Lung microvascular endothelial cell (primary cell): ENCODE results near the gene MRPL48. TPM values are rescaled to one million over a fixed set of nuclear protein-coding genes. Genes with fewer than 3 reads are reported as not detected.

Experiments used
- DNase-seq, 2 donors: peaks; one replicate each; pipeline versions ENCODE4 v3.0.0 to v3.0.0-alpha.2; 2010; ENCODE audit warnings: low read depth in 2 of 2
- total RNA-seq: library from RNA; depleted of rRNA; stranded (reverse); fragments of >200 nt; gene quantifications from 2 replicates; pipeline ENCODE4 v1.2.1, GENCODE V29; 2014

MRPL48 gene
- total RNA-seq, 1 donor from 2014 or later = 26.0 TPM

DNA sequence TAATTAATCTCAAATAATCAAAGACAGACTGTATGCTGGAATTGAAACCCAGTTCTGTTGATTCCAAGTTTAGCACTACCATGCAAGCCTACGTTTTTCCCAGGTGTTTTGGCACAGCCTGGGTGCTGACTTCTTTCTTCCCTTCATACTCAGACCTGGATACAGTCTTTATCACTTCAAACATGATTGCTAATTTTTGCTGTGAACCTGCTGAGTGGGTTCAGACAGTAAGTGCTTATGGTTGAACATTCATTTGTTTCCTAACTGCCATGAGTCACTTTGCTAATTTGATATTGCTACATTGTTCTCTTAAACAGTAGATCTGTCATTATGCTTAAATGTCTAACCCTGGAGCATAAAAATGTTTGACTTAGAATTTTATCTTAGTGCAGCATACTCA lies 101.3 kb downstream of the MRPL48 start:
- peak in 1 of 2 donors; percentile 63 for DNase-seq

DNA sequence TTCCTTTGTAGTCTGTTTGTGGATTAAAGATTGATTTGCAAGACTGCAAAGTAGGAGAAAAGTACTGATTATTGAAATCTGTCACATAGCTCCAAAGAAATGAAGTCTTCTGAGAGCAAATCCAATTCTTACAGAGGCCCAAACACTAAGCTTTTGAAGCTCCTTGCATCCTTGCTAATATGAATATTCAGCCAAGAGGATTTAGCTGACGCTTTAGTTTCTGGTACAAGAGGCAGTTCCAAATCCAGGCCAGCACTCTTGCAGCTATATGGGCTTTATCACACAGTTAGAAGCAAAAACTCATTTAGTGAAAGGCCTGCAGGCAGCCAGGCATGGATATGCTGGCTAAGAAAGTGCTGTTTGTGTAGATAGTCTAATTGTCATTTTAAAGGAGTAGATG lies 101.9 kb downstream of the MRPL48 start:
- no peak for DNase-seq

DNA sequence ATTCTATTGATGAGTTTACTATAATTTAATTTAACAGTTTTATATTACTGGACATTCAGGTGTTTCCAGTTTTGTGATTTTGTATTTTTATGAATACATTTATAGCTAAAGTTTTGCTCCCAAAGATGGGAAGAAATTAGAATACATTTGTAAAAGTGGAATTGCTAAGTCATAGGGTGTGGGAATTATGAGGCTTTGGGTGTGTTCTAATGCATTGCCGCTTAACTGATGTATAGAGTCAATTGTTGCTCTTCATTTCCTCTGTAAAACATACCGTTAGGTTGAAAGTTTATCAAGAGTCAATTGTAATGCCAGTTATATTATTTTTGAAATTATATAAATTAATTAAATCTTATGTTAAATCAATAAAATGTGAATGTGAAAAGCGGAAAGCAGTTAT lies 105.4 kb downstream of the MRPL48 start:
- DNase-seq = no peak

DNA sequence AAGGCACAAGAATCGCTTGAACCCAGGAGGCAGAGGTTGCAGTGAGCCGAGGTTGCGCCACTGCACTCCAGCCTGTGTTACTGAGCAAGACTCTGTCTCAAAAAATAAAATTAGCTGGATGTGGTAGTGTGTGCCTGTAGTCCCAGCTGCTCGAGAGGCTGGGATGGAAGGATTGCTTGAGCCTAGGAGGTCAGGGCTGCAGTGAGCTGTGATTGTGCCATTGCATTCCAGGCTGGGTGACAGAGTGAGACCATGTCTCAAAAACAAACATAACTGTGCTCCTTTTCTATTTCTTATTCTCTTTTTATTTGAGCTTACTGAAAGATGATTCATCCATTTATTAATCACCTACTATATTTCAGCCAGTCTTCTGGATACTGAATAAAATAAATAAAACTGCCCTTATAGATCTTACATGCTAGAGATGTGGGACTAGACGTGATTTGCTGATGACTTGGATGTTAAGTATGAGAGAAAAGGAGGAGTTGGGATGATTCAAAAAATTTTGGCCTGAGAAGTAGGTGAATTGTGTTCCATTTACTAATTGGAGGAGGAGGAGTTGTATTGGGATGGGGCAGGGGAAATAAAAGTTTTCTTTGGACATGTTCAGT lies 107.2 kb downstream of the MRPL48 start:
- DNase-seq = no peak

DNA sequence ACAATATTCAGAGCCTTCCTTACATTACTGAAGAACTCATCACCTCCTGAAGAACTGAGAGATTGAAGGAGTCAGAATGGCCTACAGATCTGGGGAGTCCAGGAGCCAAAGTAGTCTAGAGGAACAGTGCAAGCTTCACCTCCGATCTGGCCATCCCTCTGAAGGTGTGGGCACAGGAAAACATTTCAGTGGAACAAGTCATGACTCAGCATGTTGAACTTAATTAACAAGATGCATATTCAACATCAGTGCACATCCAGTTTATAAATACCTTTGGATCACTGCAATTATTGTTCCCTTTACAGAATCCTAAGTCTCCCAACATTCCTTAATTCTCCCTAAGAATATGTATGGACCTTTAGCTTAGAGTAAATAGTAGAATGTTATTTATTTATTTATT lies 114.6 kb downstream of the MRPL48 start:
- no peak for DNase-seq

DNA sequence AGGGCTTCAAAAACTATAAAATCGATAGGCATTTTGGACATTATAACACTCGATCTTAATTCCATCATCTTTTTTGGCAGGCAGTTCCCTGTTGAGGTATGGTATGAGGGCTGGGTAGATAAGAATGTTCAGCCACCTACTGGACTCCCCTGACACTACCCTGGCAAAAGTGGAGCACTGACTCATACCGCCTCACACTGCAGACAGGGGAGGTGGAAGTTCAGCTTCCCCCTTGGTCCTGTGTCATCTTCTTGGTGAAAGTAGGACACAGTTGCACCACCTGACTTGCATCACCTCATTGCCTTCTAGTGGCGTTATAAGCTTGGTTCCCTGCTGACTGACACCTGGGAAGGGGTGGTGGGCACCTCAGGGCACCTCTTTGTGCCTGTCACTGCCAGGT lies 119.5 kb downstream of the MRPL48 start:
- peak in 1 of 2 donors; percentile 17 for DNase-seq

DNA sequence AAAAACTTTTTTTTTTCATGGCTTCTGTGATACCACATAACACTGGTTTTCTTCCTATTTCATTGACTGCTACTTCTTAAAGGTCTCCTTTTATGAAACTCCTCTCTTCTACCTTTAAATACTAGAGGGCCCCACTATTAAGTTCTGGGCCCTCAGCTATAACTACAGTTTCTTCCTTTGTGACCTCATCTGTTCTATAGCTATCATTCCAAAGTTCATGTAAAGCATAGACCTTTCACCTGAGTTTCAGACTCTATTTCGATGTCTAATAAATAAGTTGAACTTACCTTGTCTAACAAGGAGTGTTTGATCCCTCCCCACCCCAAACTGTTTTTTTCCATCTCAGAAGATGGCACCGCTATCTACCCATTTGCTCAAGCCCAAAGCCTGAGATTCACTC lies 124.4 kb downstream of the MRPL48 start:
- no peak for DNase-seq

DNA sequence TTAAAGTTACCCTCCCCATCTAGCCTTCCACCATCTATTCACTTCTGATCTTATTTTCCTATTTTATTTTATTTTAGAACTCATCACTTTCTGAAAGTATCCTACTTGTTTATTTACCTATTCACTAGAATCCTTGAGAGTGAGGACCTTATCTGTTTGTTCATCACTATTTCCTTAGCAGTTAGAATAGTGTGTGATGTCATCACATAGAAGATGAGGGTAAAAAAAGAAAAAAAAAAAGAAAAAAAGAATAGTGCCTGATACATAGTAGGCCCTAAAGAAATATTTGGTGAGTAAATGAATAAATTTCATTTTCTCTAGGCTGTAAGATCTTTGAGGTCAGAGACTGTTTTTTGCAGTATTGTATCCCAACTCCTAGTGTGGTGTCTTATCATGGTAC lies 125.8 kb downstream of the MRPL48 start:
- DNase-seq = no peak

DNA sequence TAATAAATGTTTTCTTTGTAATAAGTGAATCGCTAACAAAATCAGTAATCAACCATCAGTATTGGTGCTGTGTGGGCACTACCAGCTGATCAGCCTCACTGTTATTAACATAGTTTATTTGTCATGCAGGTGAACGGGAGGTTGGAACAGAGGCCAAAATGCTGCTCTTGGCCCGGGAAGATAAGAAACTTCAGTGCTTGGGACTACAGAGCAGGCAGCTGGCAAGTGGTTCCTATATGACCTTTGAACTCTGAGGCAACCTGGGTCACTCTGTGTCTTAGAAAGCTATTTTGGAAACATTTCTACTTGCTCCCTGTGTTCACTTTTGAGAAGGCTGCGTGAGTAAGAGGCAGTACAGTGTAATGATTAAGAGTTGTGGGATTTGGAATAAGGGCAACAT lies 126.6 kb downstream of the MRPL48 start:
- DNase-seq = no peak

Other genes starting within 250 kb of the MRPL48 start
- 7.6 and 9.7 TPM in 2 replicates for gene FAM168A, start 189.8 kb upstream of the MRPL48 start, total RNA-seq
- gene PLEKHB1, start 141.3 kb upstream of the MRPL48 start, total RNA-seq = 0.22 and 0.40 TPM in 2 replicates
- gene RAB6A, start 26.8 kb upstream of the MRPL48 start, total RNA-seq = 70.2 and 101 TPM in 2 replicates
- 42.9 and 59.1 TPM in 2 replicates for gene COA4, start 89.0 kb downstream of the MRPL48 start, total RNA-seq
- gene PAAF1, start 89.1 kb downstream of the MRPL48 start, total RNA-seq = 2.2 and 2.8 TPM in 2 replicates
- not detected in 2 replicates for gene DNAJB13, start 163.2 kb downstream of the MRPL48 start, total RNA-seq
- 2.2 and 6.5 TPM in 2 replicates for gene UCP2, start 195.0 kb downstream of the MRPL48 start, total RNA-seq
- gene UCP3, start 221.2 kb downstream of the MRPL48 start, total RNA-seq = 0.22 and 0.40 TPM in 2 replicates